MCF 10A (cell line): Measurements from ENCODE around the gene CYFIP1. TPM values are rescaled to one million over a fixed set of nuclear protein-coding genes. Genes with fewer than 3 reads are reported as not detected.

Source experiments
- BruUV-seq: library from RNA; stranded (reverse); fragments of 400-500 nt; replicated peaks from 2 replicates; lab custom pipeline; 2021; lab: Mats Ljungman, UMichigan
- CTCF ChIA-PET: fragments of 300-600 bp; sonication (Branson Sonifier 250); formaldehyde crosslinking; extraction: SDS; loops from one replicate; lab custom pipeline; 2021; ENCODE audit warnings: antibody characterized with exemption, inconsistent platforms; lab: Yijun Ruan, JAX
- POLR2A ChIA-PET: fragments of 300-600, 350-650 bp; sonication (Branson Sonifier 250); formaldehyde crosslinking; extraction: SDS; loops from one replicate; lab custom pipeline; 2020; ENCODE audit warnings: antibody characterized with exemption, inconsistent platforms; lab: Yijun Ruan, JAX
- DNase-seq: peaks from one replicate; pipeline ENCODE4 v3.0.0-alpha.2; 2018; ENCODE audit not compliant: unreplicated experiment
- H3K27ac Mint-ChIP-seq: one replicate; pipeline ENCODE4 v1.8.0; 2022; ENCODE audit warnings: mild to moderate bottlenecking, low read depth, mixed read lengths; ENCODE audit not compliant: unreplicated experiment
- H3K27me3 Mint-ChIP-seq: one replicate; pipeline ENCODE4 v1.8.0; 2022; ENCODE audit warnings: mixed read lengths; ENCODE audit not compliant: insufficient read depth, unreplicated experiment
- H3K36me3 Mint-ChIP-seq: one replicate; pipeline ENCODE4 v1.8.0; 2022; ENCODE audit warnings: mild to moderate bottlenecking, moderate library complexity, mixed read lengths; ENCODE audit not compliant: insufficient read depth, unreplicated experiment
- H3K4me1 Mint-ChIP-seq: one replicate; pipeline ENCODE4 v1.8.0; 2022; ENCODE audit warnings: mixed read lengths; ENCODE audit not compliant: insufficient read depth, unreplicated experiment
- H3K4me3 Mint-ChIP-seq: one replicate; pipeline ENCODE4 v1.8.0; 2022; ENCODE audit warnings: mild to moderate bottlenecking, moderate library complexity, mixed read lengths; ENCODE audit not compliant: unreplicated experiment
- H3K9me3 Mint-ChIP-seq: one replicate; pipeline ENCODE4 v1.8.0; 2022; ENCODE audit warnings: mixed read lengths; ENCODE audit not compliant: unreplicated experiment
- CTCF ChIP-seq: fragments of 200-600 bp; IDR thresholded peaks from one replicate; pipeline ENCODE4 v1.8.0; 2022; ENCODE audit warnings: antibody characterized with exemption, mild to moderate bottlenecking; ENCODE audit not compliant: unreplicated experiment
- intact Hi-C: fragments of 100-400 bp; cut with micrococcal nuclease; formaldehyde crosslinking; loops from 2 replicates; pipeline ENCODE4 v1.14.1; 2022
- total RNA-seq: library from RNA; stranded (reverse); gene quantifications from 2 replicates; pipeline ENCODE4 v1.2.3, GENCODE V29; 2022

The CYFIP1 gene
- total RNA-seq, 1 experiment from 2014 or later = 99.1 TPM

GRCh38 chr15:22888120-22888859 is 91.9 kb downstream of the CYFIP1 start:
- Mint-ChIP-seq H3K27me3 (no peaks in the 10 kb centered on the region), H3K36me3 (peaks cover 67% of the 10 kb centered on the region), H3K4me3 (no peak overlapping the region), H3K4me1 (peaks cover 15% of the 10 kb centered on the region), H3K27ac (peak overlapping the region; percentile 67), H3K9me3 (no peaks in the 10 kb centered on the region)
- no TSS peak for BruUV-seq
- ChIA-PET POLR2A (interaction anchor here (1.0 to 1.3 kb wide), 4 partner anchors 15 to 50 kb away, joined by 3 to 5 read pairs (median 3); partner anchors contain the start of gene NIPA2), CTCF (interaction anchor here (0.6 kb wide), 2 partner anchors 12 to 36 kb away, joined by 3 read pairs; no protein-coding TSS in a partner anchor)
- intact Hi-C loops = no loop called here
- DNase-seq = peak; percentile 82
- TF ChIP-seq CTCF = no peak

- BruUV-seq = no TSS peak
- TF ChIP-seq CTCF = no peak
- H3K4me1 Mint-ChIP-seq = peaks cover 15% of the 10 kb centered on the region
- H3K27me3 Mint-ChIP-seq = no peaks in the 10 kb centered on the region
- H3K36me3 Mint-ChIP-seq = peaks cover 57% of the 10 kb centered on the region
- CTCF ChIA-PET = no interaction called here
- intact Hi-C loops = no loop called here
- peak; percentile 69 for DNase-seq
- H3K4me3 Mint-ChIP-seq = no peak overlapping the region
- H3K9me3 Mint-ChIP-seq = no peaks in the 10 kb centered on the region
- POLR2A ChIA-PET = interaction anchor here (0.5 to 1.3 kb wide), 6 partner anchors 14 to 187 kb away, joined by 3 to 5 read pairs (median 3); partner anchors contain the start of gene NIPA2
- peak overlapping the region; percentile 67 for H3K27ac Mint-ChIP-seq
Observed at GRCh38 chr15:22887157-22887951, 92.8 kb downstream of the CYFIP1 start.

- Mint-ChIP-seq H3K9me3 (no peaks in the 10 kb centered on the region), H3K36me3 (peaks cover 48% of the 10 kb centered on the region), H3K27me3 (no peaks in the 10 kb centered on the region), H3K4me3 (no peak overlapping the region), H3K4me1 (peaks cover 15% of the 10 kb centered on the region), H3K27ac (no peak overlapping the region)
- ChIA-PET CTCF (interaction anchor here (0.7 kb wide), 1 partner anchor 11 kb away, joined by 3 read pairs; no protein-coding TSS in a partner anchor), POLR2A (interaction anchor here (1.7 kb wide), 1 partner anchor 11 kb away, joined by 4 read pairs; no protein-coding TSS in a partner anchor)
- BruUV-seq = no TSS peak
- intact Hi-C loops = no loop called here
- TF ChIP-seq CTCF = no peak
- DNase-seq = no peak
Observed at GRCh38 chr15:22885120-22885519, 95.0 kb downstream of the CYFIP1 start.

- POLR2A ChIA-PET = interaction anchor here (1.7 kb wide), 1 partner anchor 11 kb away, joined by 4 read pairs; no protein-coding TSS in a partner anchor
- BruUV-seq = no TSS peak
- H3K27ac Mint-ChIP-seq = no peak overlapping the region
- H3K4me1 Mint-ChIP-seq = peaks cover 15% of the 10 kb centered on the region
- peaks cover 43% of the 10 kb centered on the region for H3K36me3 Mint-ChIP-seq
- CTCF ChIA-PET = no interaction called here
- H3K4me3 Mint-ChIP-seq = no peak overlapping the region
- H3K27me3 Mint-ChIP-seq = no peaks in the 10 kb centered on the region
- no peak for DNase-seq
- intact Hi-C loops = no loop called here
- no peak for TF ChIP-seq CTCF
- H3K9me3 Mint-ChIP-seq = no peaks in the 10 kb centered on the region
Observed at GRCh38 chr15:22884344-22884743, 95.8 kb downstream of the CYFIP1 start.
